NCI-H82 (cell line): ENCODE data around the gene DCC.

Source experiments
- DNase-seq: peaks from one replicate; lab custom pipeline; 2025; lab: John Stamatoyannopoulos, UW

DCC gene

DNA sequence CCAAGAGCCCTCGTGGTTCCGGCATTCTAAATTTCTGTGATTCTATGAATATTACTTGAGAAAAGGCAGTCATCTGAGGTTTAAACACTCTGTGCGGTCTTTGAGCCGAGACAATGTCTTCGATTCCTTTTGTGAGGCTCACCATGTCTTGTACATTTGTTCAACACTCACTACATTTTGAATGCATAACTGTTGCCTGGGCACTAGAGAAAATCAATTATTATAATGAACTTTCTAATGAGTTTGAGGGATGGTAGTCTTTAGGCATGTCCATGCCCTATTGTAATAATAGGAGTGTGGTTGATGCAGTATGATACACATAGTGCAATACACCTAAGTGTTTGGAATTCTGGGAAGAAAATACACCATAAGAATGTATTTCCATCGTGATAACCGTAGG lies 1181.1 kb downstream of the DCC start:
- DNase-seq, result no peak

DNA sequence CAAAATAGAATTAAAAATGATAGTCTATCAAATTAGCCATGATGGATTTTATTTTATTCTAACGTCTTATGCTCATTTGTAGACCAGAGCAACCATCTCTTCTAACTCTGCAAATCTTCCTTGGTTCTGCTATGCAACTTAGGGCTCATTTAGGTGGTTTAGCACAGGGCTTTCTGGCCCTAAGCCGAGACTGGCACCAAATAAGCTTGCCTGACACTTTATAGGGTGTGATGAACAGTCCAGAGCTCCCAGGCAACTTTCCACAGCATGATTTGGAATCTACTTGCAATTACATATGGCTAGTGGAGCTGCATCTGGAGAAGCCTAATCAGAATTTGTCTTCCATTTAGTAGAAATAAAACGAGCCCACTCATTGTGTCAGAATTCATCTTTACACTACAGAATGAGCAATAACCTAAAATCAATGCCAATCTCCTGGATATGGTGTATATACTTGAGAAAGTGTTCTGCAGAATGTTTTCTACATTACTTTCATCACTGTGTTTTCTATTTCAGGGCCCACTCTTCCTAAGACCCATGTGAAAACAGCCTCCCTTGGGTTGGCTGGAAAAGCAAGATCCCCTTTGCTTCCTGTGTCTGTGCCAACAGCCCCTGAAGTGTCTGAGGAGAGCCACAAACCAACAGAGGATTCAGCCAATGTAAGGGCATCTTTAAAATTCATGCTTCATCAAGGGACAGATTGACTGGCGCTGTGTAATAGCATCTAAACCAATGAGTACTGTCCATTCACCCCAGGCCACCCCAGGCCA lies 1186.3 kb downstream of the DCC start:
- no peak for DNase-seq

DNA sequence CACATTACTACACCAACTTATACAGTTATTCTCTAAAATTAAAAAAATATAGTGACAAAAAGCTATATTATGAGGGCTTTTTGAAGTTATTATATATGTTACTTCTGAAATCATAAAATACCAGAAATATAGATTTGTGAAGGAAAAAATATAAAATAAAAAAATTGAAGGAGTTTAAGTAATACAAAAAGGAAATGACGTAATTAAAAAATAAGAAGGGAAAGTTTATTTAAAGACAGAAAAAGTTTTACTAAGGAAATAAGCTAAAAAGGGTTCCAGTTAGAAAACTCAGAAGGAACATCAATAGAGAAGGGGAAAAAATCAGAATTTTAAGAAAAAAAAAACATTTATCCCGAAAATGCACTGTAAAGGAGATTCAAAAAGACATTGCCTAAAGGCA lies 1187.4 kb downstream of the DCC start:
- DNase-seq, result no peak

DNA sequence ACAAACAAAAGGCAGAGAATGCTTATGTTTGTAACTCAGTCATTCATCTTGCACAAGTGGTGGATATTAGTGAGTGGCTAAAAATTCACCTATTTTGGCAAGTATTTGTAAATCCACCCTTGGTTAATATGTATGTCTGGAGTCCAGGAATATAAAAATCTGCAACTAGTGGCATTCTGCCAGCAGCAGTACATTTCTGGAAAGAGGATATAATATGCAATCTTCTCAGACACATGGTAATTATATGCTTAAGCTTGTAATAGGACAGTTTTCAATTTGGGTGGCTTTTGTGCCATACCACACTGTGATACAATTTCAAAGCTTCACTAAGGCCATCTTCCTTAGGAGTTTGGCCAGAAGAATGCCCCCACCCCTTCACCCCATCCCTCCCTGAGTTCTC lies 1191.2 kb downstream of the DCC start:
- DNase-seq, result no peak

DNA sequence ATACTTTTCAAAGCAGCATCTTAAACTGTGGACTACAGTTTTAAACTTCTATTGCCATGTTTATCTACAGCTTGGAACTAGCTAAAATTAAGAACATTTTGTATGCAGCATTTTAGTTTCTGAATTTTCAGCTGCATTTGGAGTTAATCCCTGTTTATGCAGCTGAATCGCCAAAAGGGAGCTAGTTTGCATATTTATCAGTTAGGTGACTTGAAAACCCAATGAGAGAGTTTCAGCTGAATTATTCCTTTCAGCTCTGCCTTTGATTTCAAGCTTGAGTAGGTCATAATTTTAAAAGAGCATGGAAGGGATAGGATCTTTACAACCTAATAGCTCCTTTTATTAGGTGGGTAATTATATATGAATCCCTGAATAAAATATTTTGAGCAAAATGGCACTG lies 1191.9 kb downstream of the DCC start:
- DNase-seq, result no peak

DNA sequence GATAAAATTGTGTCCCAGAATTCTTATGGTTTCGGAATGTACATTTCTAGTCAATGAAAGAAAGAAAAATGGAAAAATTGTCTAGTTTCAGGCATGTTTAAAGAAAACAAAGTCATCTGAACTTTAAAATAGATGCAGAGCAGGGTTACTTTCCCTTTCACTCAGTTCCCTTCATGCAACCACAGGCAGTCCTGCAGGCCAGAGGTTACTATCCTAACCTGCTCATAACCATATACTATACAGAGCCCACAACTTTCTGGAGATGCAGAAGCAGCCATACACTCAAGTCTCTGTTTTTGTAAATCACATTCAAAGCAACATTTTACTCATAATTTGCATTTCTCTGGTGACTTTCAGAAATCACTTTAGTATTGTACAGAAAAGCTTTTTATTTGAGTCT lies 1194.2 kb downstream of the DCC start:
- no peak for DNase-seq

DNA sequence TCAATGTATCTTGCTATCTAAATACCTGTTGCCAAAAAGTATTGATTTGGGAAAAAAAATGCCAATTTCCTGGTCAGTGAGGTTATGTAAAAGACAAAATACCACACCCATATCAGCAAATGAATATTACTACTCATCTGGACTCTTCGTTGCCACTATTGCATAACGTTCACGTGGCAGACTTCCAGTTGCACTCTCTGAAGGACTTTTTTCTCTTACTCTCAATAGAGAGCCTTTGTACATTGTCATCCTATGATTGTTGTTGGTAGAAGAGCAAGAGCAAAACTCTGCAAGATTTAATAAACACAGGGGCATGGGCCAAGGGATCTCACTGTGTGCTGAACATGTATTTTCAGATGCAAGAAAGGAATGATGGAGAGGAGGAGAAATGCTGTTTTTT lies 1194.7 kb downstream of the DCC start:
- no peak for DNase-seq

DNA sequence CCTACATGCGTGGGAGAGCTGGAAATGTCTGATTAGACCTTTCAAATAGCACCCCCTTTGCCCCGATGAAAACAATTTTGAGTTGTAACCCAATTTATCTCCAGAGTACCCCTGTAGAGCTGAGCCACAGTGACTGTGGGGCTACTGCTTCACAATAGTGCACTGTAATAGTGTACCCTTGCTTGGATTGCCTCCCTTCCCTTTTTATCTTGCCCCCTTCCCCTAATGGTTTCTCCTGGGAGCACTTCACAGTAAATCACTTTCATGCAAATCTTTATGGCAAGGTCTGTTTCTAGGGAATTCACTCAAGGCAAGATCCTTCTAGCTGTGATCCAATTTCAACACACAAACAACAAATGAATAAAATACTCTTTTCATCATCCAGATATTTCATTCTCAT lies 1196.9 kb downstream of the DCC start:
- DNase-seq, result no peak

DNA sequence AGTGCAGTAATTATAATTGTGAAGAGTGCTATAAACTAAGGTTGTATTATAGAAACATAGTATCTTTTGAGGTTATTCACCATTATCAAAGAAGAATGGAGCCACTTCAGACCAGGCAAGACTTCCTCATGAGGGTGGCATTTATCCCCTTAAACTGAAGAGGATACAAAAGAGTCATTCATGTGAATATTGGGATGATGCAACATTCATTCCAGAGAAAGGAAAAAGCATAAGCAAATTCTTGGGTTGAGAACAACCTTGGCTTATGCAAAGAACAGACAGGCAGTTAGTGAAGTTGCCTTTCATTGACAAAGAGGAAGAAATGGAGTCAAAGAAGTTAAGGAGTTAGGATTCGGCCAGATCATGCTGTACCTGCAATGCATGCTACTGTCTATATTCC lies 1201.9 kb downstream of the DCC start:
- DNase-seq, result no peak

DNA sequence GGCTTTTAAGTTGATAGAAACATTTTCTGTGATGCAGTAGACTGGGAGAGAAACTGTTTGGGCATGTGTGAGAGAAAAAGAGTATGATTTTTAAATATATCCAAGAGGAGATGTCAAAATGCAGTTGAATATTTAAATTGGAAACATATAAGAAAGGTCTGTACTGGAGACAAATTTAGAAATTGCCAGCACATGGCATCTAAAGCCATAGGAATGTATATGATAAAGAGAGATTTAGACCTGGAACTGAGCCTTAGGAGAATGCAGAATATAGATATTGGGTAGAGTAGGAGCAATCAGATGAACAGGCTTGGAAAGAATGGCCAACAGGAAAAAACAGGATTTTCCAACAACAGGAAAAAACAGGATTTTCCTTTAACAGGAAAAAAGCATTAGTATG lies 1203.7 kb downstream of the DCC start:
- DNase-seq, result no peak

DNA sequence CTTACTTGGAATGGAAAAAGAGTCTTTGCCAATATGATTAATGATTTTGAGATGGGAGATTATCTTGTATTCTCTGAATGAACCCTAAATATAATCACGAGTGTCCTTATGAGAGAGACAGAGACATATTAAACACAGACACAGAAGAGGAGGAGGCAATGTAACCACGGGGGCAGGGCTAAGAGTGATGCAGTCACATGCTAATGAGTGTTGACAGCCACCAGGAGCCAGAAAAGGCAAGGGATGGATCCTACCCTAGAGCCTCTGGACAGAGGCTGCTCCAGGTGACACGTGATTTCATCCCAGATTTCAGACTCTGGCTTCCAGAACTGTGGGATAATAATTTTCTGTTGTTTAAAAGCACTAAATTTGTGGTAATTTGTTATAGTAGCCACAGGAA lies 1204.9 kb downstream of the DCC start:
- DNase-seq, result peak; percentile 20

DNA sequence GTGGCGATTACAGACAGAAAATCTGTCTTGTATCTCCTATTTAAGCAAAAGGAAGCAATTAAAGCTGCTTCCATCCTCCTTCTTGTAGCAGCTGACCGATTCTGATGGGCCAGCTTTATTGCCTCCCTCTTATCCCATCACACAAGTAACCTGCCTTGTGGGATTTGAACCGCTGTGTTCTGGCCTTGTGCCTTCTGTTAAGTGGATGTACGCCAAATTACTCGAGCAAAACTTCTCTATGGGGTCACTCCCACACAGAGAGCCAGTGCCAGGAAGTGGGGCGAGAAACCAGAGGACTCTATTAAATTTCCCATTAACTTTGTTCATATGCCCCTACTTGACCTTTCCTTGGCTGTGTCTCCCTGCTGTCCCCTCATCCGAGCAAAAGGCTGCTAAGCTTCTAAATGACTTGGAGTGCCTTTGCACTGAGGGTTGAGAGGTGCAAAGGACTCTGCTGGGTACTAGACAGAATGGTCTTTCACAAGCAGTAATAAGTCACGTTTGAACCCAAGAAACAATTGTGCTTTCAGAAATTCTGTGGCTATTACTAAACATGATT lies 1212.0 kb downstream of the DCC start:
- DNase-seq, result no peak

DNA sequence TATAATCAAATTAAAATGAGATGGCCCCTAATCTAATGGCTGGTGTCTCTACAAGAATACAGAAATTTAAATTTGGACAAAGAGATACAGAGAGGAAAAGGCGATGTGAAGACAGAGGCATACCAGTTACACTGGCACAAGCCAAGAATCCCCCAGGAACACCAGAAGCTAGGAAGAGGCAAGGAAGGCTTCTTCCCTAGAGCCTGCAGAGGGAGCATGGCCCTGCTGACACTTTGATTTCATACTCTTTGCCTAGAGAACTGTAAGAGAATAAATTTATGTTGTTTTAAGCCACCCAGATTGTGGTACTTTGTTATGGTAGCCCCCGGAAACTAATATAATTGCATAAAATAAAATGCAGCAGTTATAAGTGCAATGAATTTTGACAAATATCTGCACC lies 1213.0 kb downstream of the DCC start:
- DNase-seq, result no peak

DNA sequence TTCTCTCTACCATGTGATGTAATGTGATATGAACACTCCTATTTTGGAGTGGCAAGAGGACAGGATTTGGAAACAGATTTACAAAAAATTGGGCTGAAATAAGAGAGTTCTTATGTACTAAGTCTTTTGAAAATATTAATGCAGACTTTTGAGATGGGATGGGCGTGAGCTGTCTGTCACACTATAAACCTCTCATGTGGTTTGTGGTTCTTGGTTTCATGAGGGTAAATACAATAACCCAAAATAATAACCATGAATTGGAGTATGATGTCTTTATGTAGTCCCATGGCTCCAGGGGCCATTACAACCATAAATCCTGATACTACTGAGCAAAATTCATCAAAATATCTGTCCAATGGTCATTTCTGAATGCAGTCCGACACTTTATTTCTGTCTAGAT lies 1216.5 kb downstream of the DCC start:
- no peak for DNase-seq

DNA sequence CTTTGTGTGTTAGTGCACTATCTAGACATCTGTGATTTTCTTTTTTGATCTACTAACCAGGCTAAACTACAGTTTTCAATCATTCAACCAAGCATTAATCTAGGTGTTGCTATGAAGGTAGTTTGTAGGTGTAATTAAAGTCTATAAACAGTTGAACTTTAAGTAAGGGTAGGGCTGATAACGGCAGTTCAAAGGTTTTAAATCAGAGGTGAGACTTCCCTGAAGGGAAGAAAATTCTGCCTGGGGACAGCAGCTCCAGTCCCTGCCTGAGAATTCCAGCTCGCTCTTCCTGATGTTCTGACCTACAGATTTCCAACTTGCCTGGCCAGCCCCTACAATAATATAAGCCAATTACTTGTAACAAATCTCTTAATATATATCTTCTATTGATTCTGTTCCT lies 1220.5 kb downstream of the DCC start:
- DNase-seq, result no peak

DNA sequence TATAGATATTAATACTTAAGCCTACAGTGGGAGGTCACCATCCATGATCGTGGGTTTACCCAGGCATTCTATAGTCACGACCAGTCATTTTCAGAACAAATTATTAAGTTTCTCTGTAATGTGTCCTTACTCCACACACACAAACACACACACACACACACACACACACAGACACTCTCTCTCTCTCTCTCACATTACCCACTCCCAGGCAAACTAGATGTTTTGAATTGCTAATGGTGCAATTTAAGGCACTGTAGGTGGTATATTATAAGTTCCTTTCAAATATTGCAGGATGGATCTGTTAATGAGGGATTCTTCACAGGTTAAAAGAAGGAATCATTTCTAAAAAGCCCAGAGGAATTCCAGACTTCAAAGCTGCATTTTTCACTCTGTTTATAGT lies 1226.6 kb downstream of the DCC start:
- no peak for DNase-seq

DNA sequence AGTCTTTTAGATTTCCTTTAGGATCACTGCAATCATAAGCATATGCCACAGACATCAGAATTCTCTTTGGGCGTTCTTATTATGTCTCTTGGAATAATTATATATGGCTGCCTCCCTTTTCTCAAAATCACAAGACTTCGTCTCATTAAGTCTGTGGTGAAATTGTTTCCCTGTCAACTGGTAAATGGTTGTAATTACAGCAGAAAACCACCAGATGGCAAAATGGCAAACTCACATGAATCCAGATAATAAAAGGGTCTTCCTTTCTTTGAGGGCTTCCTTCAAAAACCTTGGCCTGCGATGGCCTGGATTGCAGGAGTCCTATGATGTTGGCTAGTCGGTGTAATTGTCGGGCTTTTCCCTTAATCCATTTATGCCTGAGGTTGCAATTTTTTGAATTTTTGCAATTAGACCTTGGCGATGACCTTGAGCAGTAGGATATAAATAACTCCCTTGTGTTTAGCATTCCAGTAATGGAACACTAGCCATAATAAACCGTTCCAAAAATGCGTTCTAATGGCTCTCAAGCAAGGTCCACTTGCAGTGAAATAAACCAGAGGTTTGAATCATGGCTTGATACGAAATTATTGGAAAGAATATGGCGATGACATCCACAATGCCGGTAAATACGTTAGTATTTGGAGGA lies 1228.1 kb downstream of the DCC start:
- peak; percentile 62 for DNase-seq
